ENCODE measurements around the gene PPP4R1.

GRCh38 chr18:9508446-9509025 lies 105.8 kb downstream of the PPP4R1 start:
- TF ChIP-seq NFRKB (IDR thresholded peaks at IDR 0.05) (no peak), PKNOX1 (IDR thresholded peaks at IDR 0.05) (no peak), ZNF384 (IDR thresholded peaks at IDR 0.05) (no peak), FOXM1 (IDR thresholded peaks at IDR 0.05; ENCODE audit: borderline replicate concordance) (no peak), SP1 (IDR thresholded peaks at IDR 0.05) (no peak), SUZ12 (IDR thresholded peaks at IDR 0.05) (no peak), BHLHE40 (IDR thresholded peaks at IDR 0.05; ENCODE audit: borderline replicate concordance) (no peak), TARDBP (IDR thresholded peaks at IDR 0.05) (no peak), HDGF (IDR thresholded peaks at IDR 0.05; ENCODE audit: borderline replicate concordance) (no peak), FOXA1 (IDR thresholded peaks at IDR 0.05) (no peak), ELF4 (IDR thresholded peaks at IDR 0.05) (no peak), ARNT (IDR thresholded peaks at IDR 0.05) (no peak)

All from HEK293T (cell line).